Upper lobe of right lung (tissue), 1 donor: ENCODE measurements around the gene SIAH3. TPM values are rescaled to one million over a fixed set of nuclear protein-coding genes. Genes with fewer than 3 reads are reported as not detected.
A peak's percentile ranks its signal among the peaks of the same experiment; 100 is the strongest.

ENCODE experiments used
- ATAC-seq: fragments of 200-7000 bp; cut with Tn5 transposase; one replicate; pipeline ENCODE4 v1.9.1; 2020; ENCODE audit warnings: mild to moderate bottlenecking, moderate library complexity
- DNase-seq: peaks from one replicate; pipeline ENCODE4 v3.0.0-alpha.2; 2020
- H3K27ac ChIP-seq: fragments of 200-600 bp; one replicate; pipeline ENCODE4 v1.8.0; 2022
- H3K27me3 ChIP-seq: fragments of 200-600 bp; one replicate; pipeline ENCODE4 v1.8.0; 2022; ENCODE audit warnings: mild to moderate bottlenecking
- H3K36me3 ChIP-seq: fragments of 200-600 bp; one replicate; pipeline ENCODE4 v1.8.0; 2022
- H3K4me1 ChIP-seq: fragments of 200-600 bp; one replicate; pipeline ENCODE4 v1.8.0; 2022
- H3K4me3 ChIP-seq: fragments of 200-600 bp; one replicate; pipeline ENCODE4 v1.8.0; 2022; ENCODE audit warnings: mild to moderate bottlenecking
- H3K9me3 ChIP-seq: fragments of 200-600 bp; one replicate; pipeline ENCODE4 v1.8.0; 2022
- CTCF ChIP-seq: fragments of 200-600 bp; IDR thresholded peaks from one replicate; pipeline ENCODE4 v1.8.0; 2022; ENCODE audit warnings: antibody characterized with exemption
- intact Hi-C: fragments of 100-400 bp; cut with DNase I; formaldehyde crosslinking; loops from one replicate; pipeline ENCODE4 v1.11.0; 2022
- total RNA-seq: library from RNA; stranded (reverse); fragmentation: NEBNext Ultra II Directional; extraction: Animal tissue kit (Norgen Biotek cat#: 25700); gene quantifications from one replicate; pipeline ENCODE4 v1.2.1, GENCODE V29; 2021
- donor health status: DM: no; HTN: yes; CAD: no; lungs with severe emphysema.

SIAH3 gene
- total RNA-seq, 1 donor from 2014 or later: not detected

GRCh38 chr13:45809801-45810394 lies 41.7 kb downstream of the SIAH3 start:
- Histone ChIP-seq H3K27me3 (no peaks in the 10 kb centered on the region), H3K36me3 (no peaks in the 10 kb centered on the region), H3K4me3 (no peak overlapping the region), H3K27ac (no peak overlapping the region), H3K4me1 (no peaks in the 10 kb centered on the region), H3K9me3 (no peaks in the 10 kb centered on the region)
- TF ChIP-seq CTCF: no peak
- ATAC-seq: no peak
- no peak for DNase-seq
- intact Hi-C loops: no loop called here

- H3K9me3 ChIP-seq: no peaks in the 10 kb centered on the region
- no peaks in the 10 kb centered on the region for H3K4me1 ChIP-seq
- no peaks in the 10 kb centered on the region for H3K27me3 ChIP-seq
- no peak for DNase-seq
- TF ChIP-seq CTCF: no peak
- no peak overlapping the region for H3K27ac ChIP-seq
- intact Hi-C loops: no loop called here
- ATAC-seq: no peak
- no peak overlapping the region for H3K4me3 ChIP-seq
- H3K36me3 ChIP-seq: no peaks in the 10 kb centered on the region
Observed at GRCh38 chr13:45808925-45809324, 42.6 kb downstream of the SIAH3 start.

GRCh38 chr13:45807520-45808099 lies 43.9 kb downstream of the SIAH3 start:
- Histone ChIP-seq H3K27me3 (no peaks in the 10 kb centered on the region), H3K36me3 (no peaks in the 10 kb centered on the region), H3K4me1 (no peaks in the 10 kb centered on the region), H3K9me3 (no peaks in the 10 kb centered on the region), H3K4me3 (no peak overlapping the region), H3K27ac (no peak overlapping the region)
- TF ChIP-seq CTCF: peak; percentile 55
- intact Hi-C loops: no loop called here
- ATAC-seq (peak; percentile 77), DNase-seq (no peak)

- TF ChIP-seq CTCF: no peak
- Histone ChIP-seq H3K4me1 (no peaks in the 10 kb centered on the region), H3K27me3 (no peaks in the 10 kb centered on the region), H3K9me3 (no peaks in the 10 kb centered on the region), H3K27ac (no peak overlapping the region), H3K36me3 (no peaks in the 10 kb centered on the region), H3K4me3 (no peak overlapping the region)
- no peak for DNase-seq
- no peak for ATAC-seq
- intact Hi-C loops: no loop called here
Observed at GRCh38 chr13:45800485-45800884, 51.1 kb downstream of the SIAH3 start.

- no peaks in the 10 kb centered on the region for H3K27me3 ChIP-seq
- intact Hi-C loops: no loop called here
- DNase-seq (no peak), ATAC-seq (no peak)
- no peak overlapping the region for H3K4me3 ChIP-seq
- TF ChIP-seq CTCF: no peak
- H3K36me3 ChIP-seq: no peaks in the 10 kb centered on the region
- H3K27ac ChIP-seq: no peak overlapping the region
- no peaks in the 10 kb centered on the region for H3K4me1 ChIP-seq
- H3K9me3 ChIP-seq: no peaks in the 10 kb centered on the region
Observed at GRCh38 chr13:45799451-45799850, 52.1 kb downstream of the SIAH3 start.
